ENCODE data around the gene RIN3. TPM values are rescaled to one million over a fixed set of nuclear protein-coding genes. Genes with fewer than 3 reads are reported as not detected.
"Not testable (repeated sequence)": the region's sequence is repeated elsewhere in the genome, so short reads cannot be mapped to it uniquely, and the experiment has no call there.

Gene RIN3
- total RNA-seq, 1 donor from 2014 or later, result 0.22 TPM

GRCh38 chr14:92712654-92713051 lies 199.1 kb downstream of the RIN3 start:
- no peaks in the 10 kb centered on the region for H3K9me3 Mint-ChIP-seq
- no peaks in the 10 kb centered on the region for H3K27me3 ChIP-seq
- H3K27me3 Mint-ChIP-seq (ENCODE audit: insufficient read depth, low read depth), result no peaks in the 10 kb centered on the region
- no peak overlapping the region for H2AFZ ChIP-seq (replicated peaks)
- no peak overlapping the region for H3K27ac ChIP-seq
- no peaks in the 10 kb centered on the region for H3F3A ChIP-seq (ENCODE audit: low read depth)
- no peak overlapping the region for H3K4me3 ChIP-seq
- no peaks in the 10 kb centered on the region for H3K36me3 ChIP-seq
- no peak overlapping the region for H3K9ac ChIP-seq
- TF ChIP-seq EZH2phosphoT487 (IDR thresholded peaks at IDR 0.05), result no peak
- no peak for TF ChIP-seq CTCF (IDR thresholded peaks at IDR 0.05)
- no peak for TF ChIP-seq EZH2 (IDR thresholded peaks at IDR 0.05)
- H3K79me2 ChIP-seq (ENCODE audit: low read depth), result no peaks in the 10 kb centered on the region
- no peak overlapping the region for H3K4me2 ChIP-seq
- H3K9me3 ChIP-seq (ENCODE audit: low read depth), result no peaks in the 10 kb centered on the region
- no peak overlapping the region for H3K27ac Mint-ChIP-seq
- H3K4me1 ChIP-seq, result no peaks in the 10 kb centered on the region
- no peak overlapping the region for H3K4me3 Mint-ChIP-seq
- DNase-seq (ENCODE audit: low spot score), result no peak
- peaks cover 10% of the 10 kb centered on the region for H3K36me3 Mint-ChIP-seq
- no peaks in the 10 kb centered on the region for H3K4me1 Mint-ChIP-seq
- H4K20me1 ChIP-seq (ENCODE audit: low read depth), result no peaks in the 10 kb centered on the region

DNA sequence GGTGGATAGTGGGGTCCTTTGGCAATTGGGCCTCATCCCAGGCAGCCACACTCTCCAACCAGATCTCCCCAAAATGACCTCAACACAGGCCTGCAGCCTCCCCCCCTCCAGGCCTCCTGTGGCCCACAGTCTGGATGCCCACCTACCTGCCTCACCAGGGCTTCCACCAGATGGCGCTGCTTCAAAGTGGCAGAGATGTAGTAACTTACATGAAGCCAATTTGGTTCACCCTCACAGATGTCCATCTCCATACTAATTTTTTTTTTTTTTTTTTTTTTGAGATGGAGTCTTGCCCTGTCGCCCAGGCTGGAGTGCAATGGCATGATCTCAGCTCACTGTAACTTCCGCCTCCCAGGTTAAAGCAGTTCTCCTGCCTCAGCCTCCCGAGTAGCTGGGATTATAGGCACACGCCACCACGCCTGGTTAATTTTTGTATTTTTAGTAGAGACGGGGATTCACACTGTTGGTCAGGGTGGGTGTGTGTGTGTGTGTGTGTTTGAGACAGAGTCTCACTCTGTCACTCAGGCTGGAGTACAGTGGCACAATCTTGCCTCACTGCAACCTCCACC lies 201.2 kb downstream of the RIN3 start:
- not testable (repeated sequence) for H3K4me2 ChIP-seq; H3K27me3 Mint-ChIP-seq (ENCODE audit: insufficient read depth, low read depth); H3K36me3 ChIP-seq

DNA sequence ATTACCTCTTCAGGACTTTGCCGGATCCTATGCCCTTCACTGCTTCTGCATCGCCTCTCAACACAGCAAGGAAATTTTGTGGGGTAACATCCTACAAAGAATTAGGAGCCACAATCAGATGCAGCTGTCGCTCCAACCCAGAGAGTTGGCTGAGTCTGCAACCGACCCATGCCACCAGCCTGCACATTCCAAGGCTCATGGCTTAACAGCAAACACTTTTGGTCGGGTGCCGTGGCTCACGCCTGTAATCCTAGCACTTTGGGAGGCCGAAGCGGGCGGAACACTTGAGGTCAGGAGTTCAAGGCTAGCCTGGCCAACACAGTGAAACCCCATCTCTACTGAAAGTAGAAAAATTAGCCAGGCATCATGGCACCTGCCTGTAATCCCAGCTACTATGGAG lies 202.6 kb downstream of the RIN3 start:
- no peaks in the 10 kb centered on the region for H3K4me1 Mint-ChIP-seq
- Histone ChIP-seq H3K79me2 (ENCODE audit: low read depth) (no peaks in the 10 kb centered on the region), H2AFZ (replicated peaks) (no peak overlapping the region), H3F3A (ENCODE audit: low read depth) (no peaks in the 10 kb centered on the region), H4K20me1 (ENCODE audit: low read depth) (no peaks in the 10 kb centered on the region), H3K9ac (no peak overlapping the region), H3K9me3 (ENCODE audit: low read depth) (no peaks in the 10 kb centered on the region), H3K4me3 (no peak overlapping the region), H3K4me1 (no peaks in the 10 kb centered on the region), H3K27me3 (no peaks in the 10 kb centered on the region), H3K4me2 (no peak overlapping the region), H3K36me3 (no peaks in the 10 kb centered on the region), H3K27ac (no peak overlapping the region)
- TF ChIP-seq EZH2phosphoT487 (IDR thresholded peaks at IDR 0.05), result no peak
- TF ChIP-seq EZH2 (IDR thresholded peaks at IDR 0.05), result no peak
- no peak for TF ChIP-seq CTCF (IDR thresholded peaks at IDR 0.05)
- DNase-seq (ENCODE audit: low spot score), result no peak
- H3K4me3 Mint-ChIP-seq, result no peak overlapping the region
- H3K36me3 Mint-ChIP-seq, result peaks cover 4% of the 10 kb centered on the region
- H3K27ac Mint-ChIP-seq, result no peak overlapping the region
- peaks cover 2% of the 10 kb centered on the region for H3K27me3 Mint-ChIP-seq (ENCODE audit: insufficient read depth, low read depth)
- H3K9me3 Mint-ChIP-seq, result no peaks in the 10 kb centered on the region

More for the DNA sequence above, 201.2 kb downstream of the RIN3 start:
- H3K27me3 ChIP-seq; H3K9me3 ChIP-seq (ENCODE audit: low read depth); H3K4me1 ChIP-seq; H3K4me3 ChIP-seq; H3K36me3 Mint-ChIP-seq; H3K9me3 Mint-ChIP-seq; H3K4me1 Mint-ChIP-seq; H3K27ac ChIP-seq; H2AFZ ChIP-seq (replicated peaks); H3K79me2 ChIP-seq (ENCODE audit: low read depth); H3K4me3 Mint-ChIP-seq; H4K20me1 ChIP-seq (ENCODE audit: low read depth); H3K27ac Mint-ChIP-seq; H3K9ac ChIP-seq; H3F3A ChIP-seq (ENCODE audit: low read depth): not testable (repeated sequence)
- peak; percentile 75 for DNase-seq (ENCODE audit: low spot score)
- TF ChIP-seq CTCF (IDR thresholded peaks at IDR 0.05), result peak; percentile 79

Measured in neural progenitor cell (in vitro differentiated cells).